NCI-H226 (cell line): Measurements from ENCODE around the gene TREX2.

Experiments
- DNase-seq: peaks from one replicate; pipeline ENCODE4 v3.0.0-alpha.2; 2015

Gene TREX2

GRCh38 chrX:153445856-153446635 lies at the start of gene TREX2:
TREX2 (minus strand) TSS chrX:153446056; CDS start chrX:153445430, 626 bp downstream.
- no peak for DNase-seq

GRCh38 chrX:153495362-153495751 lies 49.5 kb upstream of the TREX2 start:
- peak; percentile 61 for DNase-seq

DNA sequence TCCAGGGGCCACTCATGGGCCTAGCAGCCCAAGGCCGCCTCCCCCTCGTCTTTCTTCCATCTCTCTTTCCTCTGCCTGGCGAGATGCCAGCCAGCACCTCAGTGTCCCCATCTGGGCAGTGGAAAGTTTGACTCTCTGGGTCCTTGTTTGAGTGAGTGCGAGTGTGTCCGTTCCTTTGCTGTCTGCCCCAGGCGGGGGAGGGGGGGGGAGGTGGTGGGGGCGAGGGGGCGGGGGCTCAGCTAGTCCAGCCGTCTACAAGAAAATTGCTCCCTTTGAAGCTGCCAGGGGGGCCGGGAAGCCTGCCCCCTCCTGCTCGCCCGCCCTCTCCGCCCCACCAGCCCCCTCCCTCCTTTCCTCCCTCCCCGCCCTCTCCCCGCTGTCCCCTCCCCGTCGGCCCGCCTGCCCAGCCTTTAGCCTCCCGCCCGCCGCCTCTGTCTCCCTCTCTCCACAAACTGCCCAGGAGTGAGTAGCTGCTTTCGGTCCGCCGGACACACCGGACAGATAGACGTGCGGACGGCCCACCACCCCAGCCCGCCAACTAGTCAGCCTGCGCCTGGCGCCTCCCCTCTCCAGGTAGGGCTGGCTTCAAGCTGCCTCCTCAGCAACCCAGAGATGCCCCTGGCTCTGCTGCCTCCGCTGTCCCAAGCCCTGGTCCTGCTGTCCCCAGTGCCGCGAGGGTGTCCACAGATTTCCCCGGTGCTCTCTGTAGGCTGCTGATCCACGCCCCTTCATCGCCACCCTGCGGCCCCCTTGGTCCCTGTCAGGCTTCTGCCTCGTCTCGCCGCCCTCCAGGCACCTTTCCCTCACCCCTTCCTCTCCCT lies 48.9 kb upstream of the TREX2 start, which contains the start of gene BGN:
BGN (plus strand) TSS at position 440 of the 821 bp plus-strand sequence. CDS start 9,652 bp downstream, outside the sequence.
- peak; percentile 6 for DNase-seq

- DNase-seq = no peak
Measured at GRCh38 chrX:153494061-153494460, 48.2 kb upstream of the TREX2 start.

- no peak for DNase-seq
Measured at GRCh38 chrX:153493085-153493484, 47.2 kb upstream of the TREX2 start.

DNA sequence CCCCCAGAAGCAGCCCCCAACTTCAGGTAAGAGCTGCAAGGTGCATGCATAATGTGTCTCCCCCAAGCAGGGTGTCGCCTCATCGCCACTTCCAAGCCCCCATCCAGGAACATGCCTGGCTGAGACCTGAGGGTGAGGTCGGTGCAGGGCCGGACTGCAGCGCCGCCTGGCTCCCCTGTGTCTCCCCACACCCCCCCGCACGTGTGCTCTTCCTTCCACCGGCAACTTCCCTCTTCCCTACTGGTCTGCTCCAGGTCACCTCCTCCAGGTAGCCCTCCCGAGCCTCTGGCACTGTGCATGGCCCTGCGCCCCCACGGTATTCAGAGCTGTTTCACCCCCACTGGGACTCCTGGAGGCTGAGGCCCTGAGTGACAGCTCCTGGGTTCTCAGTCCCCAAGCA lies 46.7 kb upstream of the TREX2 start:
- DNase-seq = no peak

GRCh38 chrX:153491918-153492317 lies 46.1 kb upstream of the TREX2 start:
- DNase-seq = no peak

- DNase-seq = no peak
Measured at GRCh38 chrX:153491351-153491914, 45.6 kb upstream of the TREX2 start.

GRCh38 chrX:153490217-153490930 lies 44.5 kb upstream of the TREX2 start:
- no peak for DNase-seq

DNA sequence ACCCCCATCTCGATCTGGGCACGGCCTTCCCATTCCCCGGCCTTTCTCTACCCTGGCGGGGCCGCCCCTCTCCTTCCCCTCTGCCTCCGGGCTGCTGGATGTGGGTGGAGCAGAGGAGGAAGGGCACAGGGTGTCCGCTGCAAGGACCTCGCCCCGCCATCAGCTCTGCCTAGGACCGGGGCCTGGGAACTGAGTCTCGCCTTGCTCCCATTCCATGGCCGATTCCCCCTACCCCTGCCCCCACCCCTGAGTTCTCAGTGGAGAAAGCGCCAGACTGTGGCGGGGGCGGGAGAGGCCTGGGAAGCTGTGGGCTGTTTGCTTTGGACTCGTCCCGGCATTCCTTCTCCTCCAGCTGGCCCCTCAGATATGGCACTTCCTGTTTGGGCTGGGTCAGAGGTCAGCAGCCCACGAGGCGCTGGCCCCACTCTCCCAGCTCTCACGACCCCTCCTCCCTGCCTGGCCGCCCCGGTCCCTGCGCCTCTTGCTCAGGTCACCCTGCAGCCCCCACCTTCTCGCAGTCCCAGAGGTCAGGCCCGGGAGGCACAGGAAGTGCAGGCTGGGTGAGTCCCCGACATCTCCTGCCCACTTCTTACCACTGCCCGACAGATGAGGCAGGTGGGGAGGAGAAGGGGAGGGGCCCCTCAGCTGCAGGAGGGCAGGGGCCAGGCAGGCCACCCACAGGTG lies 42.5 kb upstream of the TREX2 start:
- peak; percentile 3 for DNase-seq

DNA sequence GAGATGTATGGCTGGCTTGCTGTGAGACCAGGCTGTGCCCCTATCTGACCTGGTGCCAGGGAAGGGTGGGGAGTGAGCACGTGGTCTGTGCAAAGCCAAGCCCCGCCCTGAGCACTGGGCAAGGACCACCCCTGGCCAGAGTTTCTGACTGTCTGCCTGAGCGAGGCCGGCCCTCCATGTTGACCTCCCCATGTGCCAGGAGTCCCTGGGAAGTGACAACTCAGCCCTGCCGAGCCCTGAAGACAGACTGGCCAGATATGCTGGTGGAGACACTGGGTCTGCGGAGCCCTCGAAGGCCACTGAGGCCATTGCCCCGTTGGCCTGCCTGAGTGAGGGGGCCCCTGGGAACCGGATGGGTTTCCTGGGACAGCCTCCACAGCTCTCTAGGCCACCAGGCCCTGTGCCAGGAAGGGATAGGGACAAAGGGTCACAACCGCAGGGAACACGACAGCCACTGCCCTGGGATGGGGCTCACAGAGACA lies 41.8 kb upstream of the TREX2 start:
- DNase-seq = no peak

DNA sequence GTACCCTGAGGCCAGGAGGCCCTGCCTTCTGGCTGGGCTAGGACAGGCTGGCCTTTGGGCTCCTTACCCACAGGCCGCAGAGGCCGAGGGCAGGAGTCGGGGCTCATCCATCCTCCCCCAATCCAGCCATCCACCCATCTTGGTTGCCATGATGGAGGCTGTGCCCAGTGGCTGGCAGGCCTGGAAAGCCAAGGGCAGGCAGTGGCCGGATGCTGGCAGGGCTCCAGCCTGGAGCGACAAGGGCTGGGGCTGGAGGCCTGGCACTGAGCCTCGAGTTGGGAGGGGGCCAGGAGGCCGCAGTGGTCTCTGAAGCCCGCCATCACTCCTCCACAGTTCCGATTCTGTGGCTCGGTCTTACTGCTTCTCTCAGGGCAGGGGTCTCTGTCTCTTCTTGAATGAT lies 40.3 kb upstream of the TREX2 start:
- no peak for DNase-seq

GRCh38 chrX:153485396-153486080 lies 39.7 kb upstream of the TREX2 start:
- no peak for DNase-seq

GRCh38 chrX:153482376-153483015 lies 36.6 kb upstream of the TREX2 start:
- no peak for DNase-seq

- DNase-seq = no peak
Measured at GRCh38 chrX:153481043-153481442, 35.2 kb upstream of the TREX2 start.

DNA sequence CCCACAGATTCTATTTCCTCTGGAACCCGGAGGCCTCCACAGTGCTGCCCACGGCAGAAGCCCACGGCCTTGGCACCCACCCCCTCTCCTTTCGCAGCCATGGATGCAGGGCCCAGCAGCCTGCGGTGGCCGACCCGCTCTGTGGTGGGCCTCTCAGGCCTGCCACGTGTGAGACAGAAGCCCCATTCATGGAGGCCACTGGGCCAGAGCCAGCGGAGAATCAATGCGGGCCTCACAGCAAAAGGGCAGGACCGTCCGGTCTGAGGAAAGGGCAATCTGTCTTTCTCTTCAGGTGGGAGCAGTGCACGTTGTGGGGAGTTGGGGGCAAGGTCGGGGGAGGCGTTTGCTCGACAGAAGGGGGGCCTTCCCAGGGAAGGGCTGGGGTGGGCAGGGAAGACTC lies 32.9 kb upstream of the TREX2 start:
- DNase-seq = no peak

GRCh38 chrX:153477901-153478300 lies 32.0 kb upstream of the TREX2 start:
- DNase-seq = no peak

- no peak for DNase-seq
Measured at GRCh38 chrX:153477364-153477857, 31.6 kb upstream of the TREX2 start.

DNA sequence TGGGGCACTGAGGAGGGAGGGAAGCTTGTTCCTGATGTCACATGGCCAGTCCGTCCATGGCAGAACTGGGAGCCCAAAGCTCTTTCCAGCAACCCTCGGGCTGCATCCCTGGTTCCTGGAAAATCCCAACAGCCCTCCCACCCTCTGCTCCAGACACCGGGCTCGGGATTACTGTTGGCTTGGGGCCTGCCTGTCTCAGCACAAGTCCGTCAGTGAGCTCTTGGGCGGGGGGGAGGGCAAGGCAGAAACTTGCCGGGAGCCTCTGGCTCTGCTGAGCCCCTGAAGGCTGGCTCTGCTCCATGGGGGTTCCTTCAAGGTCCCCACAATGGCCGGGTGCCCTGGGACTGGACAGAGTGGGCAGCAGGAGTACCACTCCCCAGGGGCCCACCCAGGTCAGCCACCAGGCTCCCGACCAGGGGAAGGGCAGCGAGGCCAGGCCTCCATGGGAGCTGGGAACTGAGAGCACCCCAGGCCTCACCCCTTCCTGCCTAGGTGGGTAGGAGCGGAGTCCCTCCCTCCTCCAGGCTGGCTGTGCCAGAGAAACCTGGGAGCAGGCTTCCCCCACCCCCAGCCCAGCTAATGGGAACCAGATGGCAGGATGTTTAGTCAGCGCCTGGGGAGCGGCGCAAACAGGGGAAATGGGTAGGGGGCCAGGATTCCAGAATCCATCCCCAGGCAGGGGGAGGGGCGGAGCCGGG lies 31.0 kb upstream of the TREX2 start:
- no peak for DNase-seq

DNA sequence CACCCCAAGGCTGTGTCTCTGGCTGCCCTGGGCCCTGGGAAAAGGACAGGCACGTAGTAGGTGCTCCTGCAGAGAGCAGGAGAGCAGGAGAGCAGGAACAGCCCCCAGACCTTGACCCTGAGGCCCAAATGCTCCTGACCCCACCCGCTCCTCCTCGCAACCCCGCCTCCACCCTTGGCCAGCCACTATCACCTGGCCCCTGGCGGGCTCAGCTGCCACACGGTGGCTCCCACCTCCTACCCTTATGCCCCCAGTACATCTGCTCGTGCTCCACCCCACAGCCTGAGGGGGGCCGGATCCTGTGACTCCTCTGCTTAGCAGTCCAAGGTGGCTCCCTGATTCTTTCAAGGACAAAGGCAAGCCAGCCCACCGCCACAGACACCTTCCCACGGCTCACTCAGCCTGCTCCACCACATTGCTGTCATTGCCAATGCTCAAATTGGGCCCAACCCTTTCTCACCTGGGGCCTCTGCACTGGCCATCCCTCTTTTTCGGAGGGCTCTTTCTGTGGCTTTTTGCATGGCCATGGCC lies 30.0 kb upstream of the TREX2 start:
- DNase-seq = no peak
